Neural cell (in vitro differentiated cells): Measurements from ENCODE around the gene IL7R.

Experiments used
- CTCF ChIP-seq: fragments of 450-650 bp; IDR thresholded peaks from 2 replicates; pipeline ENCODE4 v1.5.1; 2014; ENCODE audit warnings: antibody characterized with exemption, mild to moderate bottlenecking, moderate library complexity; ENCODE audit not compliant: poor library complexity, severe bottlenecking
- EP300 ChIP-seq: fragments of 450-650 bp; conservative IDR thresholded peaks from 2 replicates; pipeline ENCODE4 v1.6.1; 2014; ENCODE audit warnings: antibody characterized with exemption, mild to moderate bottlenecking, moderate library complexity; ENCODE audit not compliant: poor library complexity, severe bottlenecking
- EZH2 ChIP-seq: fragments of 200-600, 300-800 bp; shearing (Covaris generic), sonication (generic); IDR thresholded peaks from 2 replicates; pipeline ENCODE4 v1.6.1; 2014; ENCODE audit warnings: antibody characterized with exemption, low read length, borderline replicate concordance, mild to moderate bottlenecking; ENCODE audit not compliant: insufficient read depth, poor library complexity, severe bottlenecking
- MXI1 ChIP-seq: fragments of 450-650 bp; conservative IDR thresholded peaks from 2 replicates; pipeline ENCODE4 v1.6.1; 2014; ENCODE audit warnings: antibody characterized with exemption, mild to moderate bottlenecking; ENCODE audit not compliant: poor library complexity, severe bottlenecking
- POLR2AphosphoS5 ChIP-seq: IDR thresholded peaks from 2 replicates; pipeline ENCODE4 v1.6.1; 2012
- RAD21 ChIP-seq: fragments of 450-650 bp; conservative IDR thresholded peaks from 2 replicates; pipeline ENCODE4 v1.6.1; 2014; ENCODE audit warnings: antibody characterized with exemption, mild to moderate bottlenecking, moderate library complexity
- REST ChIP-seq: IDR thresholded peaks from 2 replicates; pipeline ENCODE4 v1.6.1; 2012; ENCODE audit warnings: borderline replicate concordance
- SMC3 ChIP-seq: fragments of 450-650 bp; conservative IDR thresholded peaks from 2 replicates; pipeline ENCODE4 v1.6.1; 2014; ENCODE audit warnings: antibody characterized with exemption, mild to moderate bottlenecking, moderate library complexity; ENCODE audit not compliant: poor library complexity
- TAF1 ChIP-seq: IDR thresholded peaks from 2 replicates; pipeline ENCODE4 v1.6.1; 2012; ENCODE audit warnings: low read depth

GRCh38 chr5:35819026-35819425, 37.7 kb upstream of the IL7R start:
- no peak for TF ChIP-seq CTCF
- no peak for TF ChIP-seq MXI1
- TF ChIP-seq TAF1 = no peak
- TF ChIP-seq POLR2AphosphoS5 = no peak
- no peak for TF ChIP-seq EP300
- TF ChIP-seq EZH2 = no peak
- no peak for TF ChIP-seq RAD21
- TF ChIP-seq SMC3 = no peak
- TF ChIP-seq REST = no peak
